NK-92 treated with Interleukin-12 subunit alpha and Interleukin-12 subunit beta, amount 100 ng/mL, for 24 hours (cell line): ENCODE results near the gene ACTA2.

ENCODE experiments used
- DNase-seq: peaks from one replicate; lab custom pipeline; 2025; lab: John Stamatoyannopoulos, UW

Gene ACTA2

DNA sequence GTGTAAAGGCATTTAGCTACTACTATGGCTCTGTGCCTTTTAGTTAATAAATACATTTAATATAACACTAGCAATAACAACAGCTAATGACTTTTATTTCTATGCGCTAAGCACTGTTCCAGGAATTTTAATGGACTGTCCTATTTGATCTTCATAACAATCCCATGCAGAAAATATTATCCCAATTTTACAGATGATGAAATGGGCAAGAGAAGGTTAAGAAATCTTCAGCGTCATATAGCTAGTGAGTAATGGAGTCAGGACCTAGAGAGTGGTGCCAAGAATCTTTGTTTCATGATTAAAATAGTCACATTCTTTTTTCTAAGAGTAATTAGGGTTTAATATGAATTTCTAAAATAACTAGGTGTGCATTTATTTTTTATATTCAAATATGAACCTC is 32.4 kb downstream of the ACTA2 start:
- no peak for DNase-seq

DNA sequence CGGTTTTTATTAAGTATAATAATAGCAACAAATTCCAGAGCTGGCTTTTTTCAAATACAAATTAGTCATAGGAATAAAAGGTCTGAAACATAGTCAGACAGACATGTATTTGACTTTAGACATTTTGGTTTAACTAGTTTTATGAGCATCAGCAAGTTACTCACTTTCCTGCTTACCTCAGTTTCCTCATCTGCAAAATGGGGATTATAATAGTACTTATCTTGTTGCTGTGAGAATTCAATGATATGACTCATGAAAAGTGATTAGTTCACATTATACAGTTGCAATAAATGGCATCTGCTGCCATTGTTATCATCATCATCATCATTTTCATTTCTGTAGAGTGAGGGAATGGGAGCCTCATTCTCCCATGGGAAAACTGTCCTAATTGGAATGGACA is 33.5 kb downstream of the ACTA2 start:
- DNase-seq: no peak

DNA sequence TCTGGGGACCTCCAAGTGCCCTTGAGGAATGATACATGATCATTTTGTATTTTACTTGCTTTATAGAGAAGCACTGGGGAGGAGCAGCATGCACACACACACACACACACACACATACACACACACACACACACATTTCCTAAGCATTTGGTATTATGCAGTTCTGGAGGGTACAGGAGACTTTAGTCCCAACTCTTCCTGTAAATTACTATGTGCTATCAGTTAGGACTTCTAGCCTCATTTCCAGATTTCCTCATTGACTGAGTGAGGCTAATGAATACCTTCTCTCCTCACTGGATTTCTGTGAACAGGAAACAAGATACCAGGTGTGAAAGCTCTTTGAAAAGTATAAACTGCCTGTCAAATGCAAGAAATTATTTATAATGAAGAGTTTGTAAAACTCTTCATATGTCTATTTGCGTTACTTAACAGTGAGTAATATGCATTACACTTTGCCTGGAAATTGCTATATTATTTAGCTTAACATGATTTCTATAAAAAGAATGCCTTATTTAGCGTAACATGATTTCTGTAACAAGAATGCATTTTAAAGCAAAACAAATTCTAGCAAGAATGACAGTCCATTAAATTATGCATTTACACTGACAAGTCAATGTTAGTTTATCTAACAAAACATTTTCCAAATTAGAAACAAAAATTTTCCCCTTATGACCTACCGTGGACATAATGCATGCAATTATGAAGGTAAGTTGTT is 34.2 kb downstream of the ACTA2 start:
- DNase-seq: no peak

DNA sequence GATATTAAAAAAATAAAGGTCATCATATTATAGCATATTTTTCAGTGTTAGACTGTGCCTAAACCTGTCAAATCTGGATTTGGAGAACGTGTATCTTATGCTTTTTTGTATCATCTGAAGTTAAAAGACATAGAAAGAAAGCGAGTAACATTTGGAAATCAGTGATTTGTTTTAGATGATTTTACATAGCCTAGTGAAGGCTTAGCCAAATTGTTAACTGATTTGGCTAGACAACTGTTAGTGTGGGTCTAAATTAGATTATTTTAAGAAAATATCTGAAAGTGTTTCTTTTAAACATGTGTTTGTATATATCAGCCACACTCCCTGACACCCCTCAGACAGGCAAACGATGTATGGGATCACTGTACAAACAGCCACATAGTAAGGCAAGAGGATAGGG is 35.6 kb downstream of the ACTA2 start:
- no peak for DNase-seq

DNA sequence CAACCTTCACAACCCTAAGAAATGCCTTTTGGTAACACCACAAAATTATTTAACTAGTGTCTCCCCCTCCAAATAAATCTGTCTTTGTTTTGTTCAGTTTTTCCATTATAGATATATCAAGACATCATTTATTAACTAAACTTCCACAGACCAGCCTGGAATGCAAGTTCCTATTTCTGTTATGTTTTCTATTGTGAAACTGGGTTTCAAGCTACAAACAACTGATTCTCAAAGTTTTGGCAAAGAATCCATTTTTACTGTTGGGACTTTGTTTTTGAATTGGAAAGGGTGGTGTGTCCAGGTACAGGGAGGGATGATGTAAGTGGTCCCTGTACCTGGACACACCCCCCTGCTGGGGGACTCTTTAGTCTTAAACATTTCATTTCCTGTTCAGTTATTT is 36.3 kb downstream of the ACTA2 start:
- no peak for DNase-seq

DNA sequence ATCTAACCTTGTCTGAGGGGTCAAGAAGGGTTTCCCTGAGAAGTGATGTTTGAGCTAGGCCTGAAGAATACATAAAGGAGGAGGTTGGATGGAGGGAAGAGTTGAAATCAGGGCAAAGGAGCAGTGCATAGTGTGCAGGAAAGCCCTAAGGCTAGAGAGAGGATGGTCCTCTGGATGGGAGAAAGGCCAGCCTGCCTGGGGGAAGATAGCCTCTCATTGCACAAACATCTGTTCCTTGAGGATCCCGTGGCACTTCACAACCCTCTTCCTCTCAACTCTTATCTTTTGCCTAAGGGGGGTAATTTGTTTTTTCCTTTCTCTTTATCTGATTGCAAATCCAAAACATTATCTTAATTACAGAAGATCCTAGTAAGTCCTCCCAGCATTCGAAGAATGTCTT is 36.8 kb downstream of the ACTA2 start:
- DNase-seq: no peak

DNA sequence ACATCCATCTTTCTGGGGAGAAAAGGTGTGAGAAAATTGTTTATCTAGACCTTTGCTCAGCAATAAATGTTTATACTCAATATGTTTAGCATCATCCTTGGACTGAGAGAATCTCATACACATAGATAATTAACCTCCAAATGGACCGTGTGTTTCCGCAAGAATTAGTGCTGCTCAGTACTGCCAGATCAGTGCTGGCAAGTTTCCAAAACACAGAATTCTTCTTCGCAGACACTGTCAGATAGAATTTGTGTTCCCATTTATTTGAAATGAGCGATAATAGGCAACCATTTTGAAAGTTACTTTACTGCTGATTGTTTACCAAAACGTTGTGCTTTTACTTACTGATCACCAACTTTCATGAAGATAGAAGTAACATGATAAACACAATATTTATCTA is 38.8 kb downstream of the ACTA2 start:
- DNase-seq: no peak

DNA sequence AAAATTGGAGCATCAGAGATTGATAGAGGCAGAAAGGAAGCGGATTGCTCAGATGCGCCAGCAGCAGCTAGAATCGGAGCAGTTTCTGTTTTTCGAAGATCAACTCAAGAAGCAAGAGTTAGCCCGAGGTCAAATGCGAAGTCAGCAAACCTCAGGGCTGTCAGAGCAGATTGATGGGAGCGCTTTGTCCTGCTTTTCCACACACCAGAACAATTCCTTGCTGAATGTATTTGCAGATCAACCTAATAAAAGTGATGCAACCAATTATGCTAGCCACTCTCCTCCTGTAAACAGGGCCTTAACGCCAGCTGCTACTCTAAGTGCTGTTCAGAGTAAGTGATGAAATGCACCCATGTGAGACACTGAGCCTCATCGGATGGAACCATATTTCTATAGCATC is 39.4 kb downstream of the ACTA2 start:
- DNase-seq: no peak

DNA sequence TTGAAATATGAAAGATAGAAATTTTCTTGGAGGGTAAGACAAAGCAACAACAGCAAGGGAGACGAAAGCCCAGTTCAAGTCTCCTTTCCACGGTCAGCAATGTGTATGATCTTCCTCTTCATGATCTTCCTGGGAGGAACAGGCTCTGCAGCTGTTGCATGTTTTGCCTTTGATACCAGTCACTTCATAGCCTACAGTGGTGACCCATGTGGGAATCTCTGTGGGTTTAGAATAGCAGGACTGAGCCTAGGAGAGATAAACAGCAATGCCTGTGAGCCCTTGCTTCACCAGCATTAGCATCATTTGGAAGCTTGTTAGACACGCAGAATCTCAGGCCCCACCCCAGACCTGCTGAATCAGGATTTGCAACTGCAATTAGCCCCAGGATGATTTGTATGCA is 40.7 kb downstream of the ACTA2 start:
- DNase-seq: no peak

DNA sequence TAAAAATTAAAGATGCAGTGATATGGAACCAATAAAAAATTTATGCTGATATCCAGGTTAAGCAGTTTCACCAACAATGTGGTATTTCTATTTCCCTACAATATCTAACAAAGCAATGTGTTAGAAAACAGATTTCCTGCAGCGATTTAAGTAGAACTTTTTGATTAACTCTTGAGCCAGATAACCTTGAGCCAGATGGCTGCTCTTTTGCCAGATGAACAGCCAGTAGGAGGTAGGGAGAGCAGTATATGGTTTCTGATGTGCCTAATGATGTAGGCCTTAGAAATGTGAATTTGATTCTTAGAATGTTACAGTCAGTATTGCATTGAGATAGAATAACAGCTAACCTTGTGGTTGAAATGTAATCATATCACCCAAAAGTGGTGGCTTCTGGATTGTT is 41.5 kb downstream of the ACTA2 start:
- no peak for DNase-seq

DNA sequence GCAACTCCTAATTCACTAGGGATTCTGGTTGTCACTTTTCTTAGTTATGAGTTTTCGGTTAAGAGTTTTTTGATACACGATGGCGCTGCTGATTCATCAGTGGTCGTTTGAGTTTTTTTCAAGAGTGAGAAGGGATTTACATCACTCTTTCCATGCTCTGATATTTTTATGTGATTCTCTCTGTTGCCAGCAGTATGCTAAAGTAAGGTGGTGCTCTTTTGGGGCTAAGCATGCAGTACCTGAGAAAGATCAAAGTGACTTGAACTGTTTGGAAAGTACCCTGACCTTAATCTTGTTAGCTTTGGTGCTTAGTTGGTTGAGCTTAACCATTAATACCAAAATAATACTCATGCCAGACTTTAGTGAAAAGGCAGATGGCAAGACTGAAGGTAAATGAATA is 44.4 kb downstream of the ACTA2 start:
- DNase-seq: no peak

DNA sequence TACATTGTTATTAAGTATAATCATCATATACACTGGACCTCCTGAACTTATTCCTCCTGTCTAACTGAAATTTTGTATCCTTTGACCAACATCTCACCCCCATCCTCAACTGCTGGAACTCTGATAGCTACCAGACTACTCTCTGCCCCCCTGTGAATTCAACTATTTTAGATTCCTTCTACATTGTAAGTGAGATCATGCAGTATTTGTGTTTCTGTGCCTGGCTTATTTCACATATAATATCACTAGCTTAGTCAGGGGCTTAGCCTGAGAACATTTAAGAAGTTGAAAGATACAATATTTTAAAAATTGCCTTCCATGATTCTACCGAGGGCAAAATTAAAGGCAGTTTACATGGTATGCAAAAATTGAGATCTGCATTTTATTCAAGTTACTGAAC is 45.7 kb downstream of the ACTA2 start:
- DNase-seq: no peak

DNA sequence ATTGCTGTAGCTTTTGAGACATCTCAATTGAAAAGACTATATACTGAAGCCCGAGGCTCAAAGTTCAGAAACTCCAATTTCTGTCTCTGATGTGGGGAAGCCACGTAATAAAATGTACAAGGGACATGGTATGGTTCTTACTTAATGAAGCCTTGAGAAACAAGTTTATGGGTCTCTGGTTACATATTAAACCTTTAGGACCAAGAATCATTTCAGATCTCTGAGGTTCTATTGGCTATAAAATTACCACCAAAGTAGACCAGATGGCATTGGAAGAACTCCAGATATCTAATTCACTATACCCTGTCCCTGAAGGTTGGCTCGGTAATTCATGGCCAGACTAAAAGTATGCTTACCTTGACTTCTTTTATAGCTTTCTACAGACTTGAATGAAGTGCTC is 48.9 kb downstream of the ACTA2 start:
- no peak for DNase-seq

DNA sequence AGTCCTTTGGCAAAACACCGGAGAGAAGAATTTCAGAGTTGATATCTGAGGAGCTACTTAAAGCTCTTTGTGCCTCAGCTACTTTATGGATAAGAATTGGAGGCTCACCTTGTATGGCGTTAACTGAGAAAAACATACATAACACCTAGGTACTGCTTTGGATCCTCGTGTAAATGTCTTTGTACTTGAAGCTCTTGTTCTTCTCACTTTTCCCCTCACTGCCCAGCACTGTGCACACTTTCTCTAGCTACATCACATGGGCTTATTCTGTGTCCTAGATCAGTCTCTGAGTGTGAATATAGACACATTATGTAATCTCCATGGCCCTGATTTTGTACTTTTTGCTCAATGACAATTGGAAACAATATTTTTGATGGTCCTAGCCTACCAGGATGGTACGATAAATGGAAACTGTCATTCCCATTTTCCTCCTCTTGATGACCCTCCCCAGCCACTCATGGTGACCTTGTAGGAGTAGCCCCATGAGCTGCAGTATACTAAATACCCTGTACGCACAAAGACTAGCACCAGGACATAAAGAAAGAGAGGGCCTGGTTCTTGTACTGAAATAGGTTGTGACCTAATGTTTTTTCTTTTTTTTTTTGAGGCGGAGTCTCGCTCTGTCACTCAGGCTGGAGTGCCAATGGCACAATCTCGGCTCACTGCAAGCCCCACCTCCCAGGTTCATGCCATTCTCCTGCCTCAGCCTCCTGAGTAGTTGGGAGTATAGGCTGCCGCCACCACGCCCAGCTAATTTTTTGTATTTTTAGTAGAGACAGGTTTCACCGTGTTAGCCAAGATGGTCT is 50.4 kb downstream of the ACTA2 start:
- DNase-seq: no peak

DNA sequence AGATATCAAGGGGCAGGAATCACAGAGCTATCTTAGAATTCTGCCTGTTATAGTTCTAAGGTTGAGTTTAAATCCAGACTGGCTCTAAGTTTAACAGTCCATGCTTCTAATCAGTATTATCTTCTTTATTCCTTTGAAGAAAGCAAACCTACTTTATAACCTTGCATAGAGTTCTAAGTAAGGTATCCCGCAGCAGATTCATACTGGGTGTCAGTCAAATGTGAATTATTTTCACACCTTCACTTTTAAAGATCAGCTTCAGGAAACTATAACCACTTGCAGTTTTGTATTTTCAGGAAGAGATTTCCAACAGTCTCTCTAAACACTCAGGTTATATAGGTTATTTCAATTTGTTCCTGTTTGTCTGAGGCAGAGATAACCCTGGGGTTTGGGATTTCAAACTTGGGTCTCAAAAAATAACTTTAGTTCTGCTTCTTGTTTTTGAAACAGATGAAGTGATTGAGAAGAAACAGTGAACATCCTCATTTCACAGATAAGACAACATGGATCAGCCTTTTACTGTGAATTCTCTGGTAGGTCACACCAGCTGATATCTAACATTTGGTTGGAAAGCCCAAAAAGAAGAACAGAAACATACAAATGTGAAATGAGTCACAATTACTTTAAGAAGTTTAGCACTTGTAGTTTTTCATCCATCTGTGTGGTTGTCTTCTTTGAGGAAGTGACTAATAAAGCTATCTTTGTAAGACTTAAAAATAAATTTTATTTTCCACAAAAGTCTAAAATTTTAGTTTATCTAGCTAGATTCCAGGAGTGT is 51.2 kb downstream of the ACTA2 start:
- DNase-seq: no peak

DNA sequence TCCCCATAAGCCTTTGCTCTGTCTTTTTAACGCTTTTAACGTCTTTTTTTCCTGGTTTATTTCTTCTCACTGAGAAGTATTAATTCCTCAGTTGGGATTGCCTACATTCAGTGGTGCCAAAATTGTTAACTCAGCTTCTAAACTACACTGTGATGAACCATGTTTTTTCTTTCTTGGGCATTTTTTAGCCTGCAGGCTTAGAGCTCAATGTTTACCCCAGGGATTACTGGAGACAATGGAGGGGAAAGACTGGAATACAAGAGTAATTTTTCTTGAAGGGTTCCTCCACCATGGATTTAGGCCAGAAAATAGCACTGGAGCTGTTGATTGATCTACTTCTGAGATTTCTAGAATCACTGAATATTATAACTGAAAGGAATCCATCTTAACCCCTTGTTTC is 52.7 kb downstream of the ACTA2 start:
- DNase-seq: no peak

DNA sequence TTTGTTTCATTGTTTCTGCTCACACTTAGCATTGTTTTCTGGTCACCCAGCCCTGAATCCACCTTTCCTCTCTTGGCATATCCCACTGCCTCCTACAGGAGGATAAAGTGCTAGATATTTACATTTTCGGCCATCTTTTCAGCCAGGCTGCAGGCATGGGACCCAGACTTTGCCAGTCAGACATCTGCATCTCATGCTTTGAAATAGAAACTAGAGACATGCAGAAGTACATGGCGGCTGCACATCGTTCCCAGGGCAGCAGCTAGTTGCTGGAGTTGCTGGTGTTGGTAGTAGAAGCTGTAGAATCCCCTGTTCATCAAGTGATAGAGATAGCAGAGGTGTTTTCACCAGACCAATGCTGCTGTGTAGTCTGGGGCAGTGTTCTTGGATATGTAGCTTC is 53.8 kb downstream of the ACTA2 start:
- no peak for DNase-seq

DNA sequence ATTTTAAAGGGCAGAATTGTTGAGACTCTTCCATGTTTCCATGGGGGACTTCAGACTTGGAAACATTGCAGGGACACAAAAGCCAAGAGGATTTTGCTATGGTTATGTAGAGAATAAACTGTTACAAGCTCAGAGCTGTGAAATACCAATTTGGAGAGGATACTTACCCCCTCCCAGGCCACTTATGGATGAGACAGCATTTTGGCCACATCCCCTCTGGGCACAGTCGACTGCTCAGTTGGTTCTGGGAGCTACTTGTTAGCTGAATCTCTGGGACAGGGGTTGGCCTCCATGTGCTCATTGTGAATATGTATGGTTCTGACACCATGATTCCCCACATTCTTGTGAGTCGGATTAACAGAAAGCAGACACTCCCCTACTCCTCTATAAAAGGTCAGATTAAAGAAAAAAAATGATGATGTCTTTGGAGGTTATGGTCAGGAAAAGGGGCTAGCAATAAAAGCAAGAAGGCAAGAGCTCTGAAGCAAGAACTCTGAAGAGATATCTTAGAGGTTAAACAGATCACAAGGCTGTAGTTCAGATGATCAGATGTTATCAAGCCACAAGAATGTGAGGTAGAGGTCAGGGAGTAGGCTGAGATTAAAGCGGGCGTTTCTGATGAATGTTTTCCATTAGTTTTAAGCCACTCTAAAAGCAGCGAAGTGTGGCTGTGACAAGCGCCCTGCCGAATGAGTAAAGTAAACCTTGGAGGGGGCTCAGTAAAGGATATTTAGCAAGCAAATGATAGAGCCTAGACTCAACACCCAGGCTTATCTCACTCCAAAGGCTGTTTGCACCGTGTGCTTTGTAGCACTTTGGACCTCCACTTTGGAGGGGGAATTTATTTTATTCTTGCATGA is 55.3 kb downstream of the ACTA2 start:
- no peak for DNase-seq

DNA sequence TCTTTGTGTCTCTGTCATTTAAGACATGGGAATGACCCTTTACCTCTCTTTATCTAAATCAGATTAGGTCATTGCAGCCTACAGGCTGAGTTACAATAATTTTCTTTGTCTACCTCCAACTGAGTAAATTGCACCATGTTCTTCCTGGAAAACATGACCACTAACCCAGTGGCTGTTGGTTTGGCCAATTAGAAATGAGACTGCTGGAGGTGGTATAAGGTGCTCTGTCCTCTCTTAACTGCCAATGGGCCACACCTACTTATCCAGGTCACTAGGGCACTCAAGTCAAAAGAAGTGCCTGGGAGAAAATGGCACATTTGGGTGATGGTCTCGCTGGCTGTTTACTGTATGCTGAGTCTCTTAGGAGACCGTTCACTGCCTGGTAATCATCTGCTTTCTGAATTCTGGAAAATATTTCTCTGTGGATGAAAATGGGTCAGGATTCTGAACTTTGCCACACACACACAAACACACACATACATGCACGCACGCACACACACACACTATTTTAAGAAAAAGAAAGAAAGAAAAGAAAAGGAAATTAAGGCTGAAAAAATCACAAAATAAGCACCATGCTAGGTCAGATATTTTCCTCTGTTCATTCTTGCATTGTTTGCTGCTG is 56.1 kb downstream of the ACTA2 start:
- DNase-seq: no peak

DNA sequence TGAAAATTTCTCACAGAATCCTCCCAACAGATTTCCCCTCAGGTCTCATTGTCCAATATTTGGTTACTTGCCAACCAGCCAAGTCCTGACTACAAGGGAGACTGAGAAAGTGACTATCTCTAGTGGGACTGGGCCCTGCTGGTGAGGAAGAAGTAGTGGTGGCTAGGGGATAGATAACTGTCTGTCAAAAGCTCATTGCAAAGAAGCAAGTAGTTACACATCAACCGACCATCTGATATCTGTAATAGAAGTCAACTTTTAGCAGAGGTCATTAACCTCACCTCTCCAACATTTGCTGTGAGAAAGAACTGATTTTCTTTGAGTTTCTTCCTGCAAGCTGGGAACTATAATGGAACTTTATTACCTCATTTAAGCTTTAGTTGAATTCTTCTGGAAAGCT is 57.3 kb downstream of the ACTA2 start:
- no peak for DNase-seq

DNA sequence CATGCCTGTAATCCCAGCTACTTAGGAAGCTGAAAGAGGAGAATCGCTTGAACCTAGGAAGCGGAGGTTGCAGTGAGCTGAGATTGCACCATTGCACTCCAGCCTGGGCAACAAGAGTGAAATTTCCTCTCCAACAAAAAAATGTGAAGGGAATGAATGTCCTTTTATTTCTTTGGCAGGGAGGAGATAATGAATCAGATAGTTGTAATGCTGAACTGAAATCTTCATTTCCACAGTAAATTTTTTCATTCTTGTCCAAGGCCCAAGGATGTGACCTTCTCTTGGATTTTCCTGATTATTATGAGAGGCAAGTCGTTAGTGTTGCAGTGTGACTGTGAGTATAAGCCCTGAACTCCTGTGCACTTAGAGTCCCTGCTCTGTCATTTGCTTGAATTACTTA is 59.0 kb downstream of the ACTA2 start:
- no peak for DNase-seq
